ENCODE data around the gene ODAD4.

Gene ODAD4

GRCh38 chr17:41930009-41930832, at the start of gene ODAD4:
ODAD4 (plus strand) TSS chr17:41930617; CDS start chr17:41930724, 107 bp downstream.
- peak; percentile 92 for DNase-seq

DNA sequence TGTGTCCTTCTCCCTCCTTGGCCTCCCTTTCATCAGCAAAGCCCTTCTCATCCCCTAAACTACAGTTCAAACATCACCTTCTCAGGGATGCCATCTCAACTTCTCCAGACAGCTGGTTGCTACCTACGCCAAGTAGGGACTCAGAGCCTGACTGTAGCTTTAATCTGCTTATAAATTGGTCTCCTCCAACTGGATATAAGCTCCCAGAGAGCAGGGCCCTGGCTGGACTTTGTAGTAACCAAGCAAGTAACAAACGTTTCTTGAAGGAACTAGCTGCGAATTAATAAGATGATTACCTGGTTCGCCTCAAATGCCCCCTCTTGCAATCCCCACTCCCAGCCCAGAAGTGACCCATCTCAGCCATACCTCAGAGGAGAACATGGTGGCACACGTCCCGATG, 47.7 kb upstream of the ODAD4 start:
- no peak for DNase-seq

DNA sequence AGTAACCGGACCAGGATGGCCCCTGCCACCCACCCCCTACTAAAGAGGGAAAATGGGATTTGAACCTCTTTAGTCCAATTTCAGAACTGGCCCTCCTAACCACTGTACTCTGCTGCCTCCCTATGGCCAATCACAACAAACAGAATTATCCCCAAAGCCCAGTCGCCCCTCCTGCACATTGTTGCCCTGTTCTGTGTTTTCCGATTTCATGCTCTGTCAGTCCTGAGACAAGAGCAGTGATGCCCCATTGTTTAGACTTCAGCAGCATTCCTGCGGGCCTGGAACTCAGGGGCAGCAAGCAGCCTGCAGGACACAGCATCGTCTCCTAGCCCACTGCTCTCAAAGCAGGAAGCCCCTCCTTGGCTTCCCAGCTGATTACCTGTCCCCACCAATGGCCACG, 44.7 kb upstream of the ODAD4 start:
- DNase-seq: no peak

DNA sequence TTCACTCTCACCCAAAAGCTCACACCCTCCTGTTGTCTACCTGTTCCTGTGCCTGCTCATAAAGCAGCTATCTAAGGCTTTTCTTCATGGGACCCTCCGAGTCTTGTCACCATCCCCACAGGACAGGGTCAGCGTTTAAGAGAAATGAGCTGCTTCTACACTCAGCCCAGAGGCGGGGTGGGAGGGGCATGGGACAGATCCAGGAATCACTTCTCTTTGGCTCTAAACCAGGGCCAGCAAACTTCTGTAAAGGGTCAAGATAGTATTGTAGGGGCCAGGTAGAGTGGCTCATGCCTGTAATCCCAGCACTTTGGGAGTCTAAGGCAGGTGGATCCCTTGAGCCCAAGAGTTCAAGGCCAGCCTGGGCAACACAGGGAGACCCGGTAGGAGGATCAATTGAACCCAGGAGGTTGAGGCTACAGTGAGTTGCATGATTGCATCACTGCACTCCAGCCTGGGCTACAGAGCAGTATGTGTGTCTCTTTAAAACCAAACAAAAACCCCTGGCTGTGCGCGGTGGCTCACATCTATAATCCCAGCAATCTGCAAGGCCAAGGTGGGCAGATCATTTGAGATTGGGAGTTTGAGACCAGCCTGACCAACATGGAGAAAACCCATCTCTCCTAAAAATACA, 42.0 kb upstream of the ODAD4 start:
- DNase-seq: no peak

DNA sequence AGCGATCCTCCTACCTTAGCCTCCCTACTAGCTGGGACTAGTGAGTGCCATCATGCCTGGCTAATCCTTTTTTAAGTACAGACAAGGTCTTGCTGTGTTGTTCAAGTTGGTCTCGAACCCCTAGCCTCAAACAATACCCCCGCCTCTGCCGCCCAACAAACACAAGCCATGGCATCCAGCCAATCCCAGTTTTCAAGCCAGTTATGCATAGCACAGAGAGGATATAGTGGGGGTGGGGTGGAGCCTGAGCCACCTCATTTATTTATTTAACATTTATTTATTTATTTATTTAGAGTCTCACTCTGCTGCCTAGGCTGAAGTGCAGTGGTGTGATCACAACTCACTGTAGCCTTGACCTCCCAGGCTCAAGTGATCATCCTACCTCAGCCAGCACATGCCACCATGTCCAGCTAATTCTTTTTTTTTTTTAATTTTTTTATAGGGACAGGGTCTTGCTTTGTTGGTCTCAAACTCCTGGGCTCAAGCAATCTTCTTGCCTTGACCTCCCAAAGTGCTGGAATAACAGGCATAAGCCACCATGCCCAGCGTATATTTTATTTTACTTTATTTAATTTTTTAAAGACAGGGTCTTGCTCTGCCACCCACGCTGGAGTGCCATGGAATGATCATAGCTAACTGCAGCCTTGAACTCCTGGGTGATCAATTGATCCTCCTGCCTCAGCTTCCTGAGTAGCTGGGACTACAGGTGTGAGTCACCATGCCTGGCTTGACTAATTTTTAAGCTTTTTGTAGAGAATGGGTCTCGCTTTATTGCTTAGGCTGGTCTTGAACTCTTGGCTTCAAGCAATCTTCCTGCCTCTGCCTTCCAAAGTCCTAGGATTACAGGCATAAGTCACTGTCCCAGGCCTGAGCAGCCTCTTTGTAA, 39.0 kb upstream of the ODAD4 start:
- no peak for DNase-seq

GRCh38 chr17:41892021-41892376, 38.4 kb upstream of the ODAD4 start:
- no peak for DNase-seq

DNA sequence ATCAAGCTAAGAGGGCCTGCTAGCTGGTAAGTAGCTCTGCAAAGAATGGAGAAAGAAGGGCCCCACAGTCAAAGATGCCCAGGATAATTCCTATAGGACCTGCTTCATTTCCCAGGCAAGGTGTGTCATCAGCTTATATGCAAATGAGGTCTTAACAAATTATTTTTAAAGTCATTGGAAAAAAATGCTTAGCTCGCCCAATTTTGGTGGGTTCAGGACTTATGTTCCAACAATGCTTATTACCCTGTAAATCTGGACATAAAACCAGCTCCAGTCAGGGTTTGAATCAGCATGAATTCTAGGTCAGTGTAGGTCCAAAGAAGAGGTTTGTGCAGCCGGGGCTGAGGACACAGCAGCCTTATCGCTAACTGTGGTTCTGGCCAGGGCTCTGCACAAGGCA, 37.0 kb upstream of the ODAD4 start:
- no peak for DNase-seq

DNA sequence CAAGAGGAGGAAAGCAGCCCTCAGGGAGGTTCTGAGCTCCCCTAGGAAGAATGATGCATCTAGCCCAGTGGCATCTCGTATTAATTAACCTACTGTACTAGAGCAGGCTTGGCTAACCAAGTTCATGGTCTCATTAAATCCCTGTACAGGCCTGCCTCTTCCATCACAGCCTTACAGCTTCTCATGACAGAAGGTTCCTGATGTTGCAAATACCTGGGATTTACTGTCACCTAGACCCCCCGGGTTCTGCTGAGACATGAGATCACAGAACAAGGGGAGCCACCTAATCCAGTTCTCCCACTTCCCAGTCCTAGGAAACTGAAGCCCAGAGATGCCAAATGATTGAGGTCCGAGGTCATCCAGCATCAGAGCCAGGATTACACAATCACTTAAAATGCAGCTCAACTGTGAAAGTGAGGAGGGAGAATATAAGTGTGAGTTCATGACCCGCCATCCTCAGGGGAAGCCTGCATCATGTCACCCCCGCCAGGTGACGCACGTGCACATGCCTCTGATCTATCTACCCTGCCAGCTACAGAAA, 35.6 kb upstream of the ODAD4 start:
- no peak for DNase-seq

GRCh38 chr17:41895617-41896016, 34.8 kb upstream of the ODAD4 start:
- DNase-seq: no peak

GRCh38 chr17:41896726-41897125, 33.7 kb upstream of the ODAD4 start:
- no peak for DNase-seq

DNA sequence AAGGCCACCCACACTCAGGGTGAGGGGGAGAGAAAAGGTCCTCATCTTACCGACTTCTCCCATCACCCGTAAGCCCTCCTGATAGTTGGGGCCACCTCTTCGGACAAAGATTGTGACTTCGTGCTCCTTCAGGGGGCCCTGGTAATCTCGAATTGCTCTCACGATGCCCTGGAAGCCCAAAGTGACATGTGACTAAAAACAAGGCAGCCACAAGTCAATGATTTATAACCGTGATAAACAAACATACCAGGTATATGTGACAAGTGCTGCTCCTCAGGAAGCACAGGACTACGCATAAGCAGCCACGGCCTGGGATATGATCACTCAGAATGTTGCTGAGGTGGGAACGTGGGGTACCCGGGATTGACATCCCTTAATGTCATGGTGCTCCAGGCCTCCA, 28.8 kb upstream of the ODAD4 start:
- DNase-seq: no peak

- no peak for DNase-seq
These were observed 26.1 kb upstream of the ODAD4 start for GRCh38 chr17:41904242-41904841.

GRCh38 chr17:41905172-41905571, 25.2 kb upstream of the ODAD4 start:
- no peak for DNase-seq

DNA sequence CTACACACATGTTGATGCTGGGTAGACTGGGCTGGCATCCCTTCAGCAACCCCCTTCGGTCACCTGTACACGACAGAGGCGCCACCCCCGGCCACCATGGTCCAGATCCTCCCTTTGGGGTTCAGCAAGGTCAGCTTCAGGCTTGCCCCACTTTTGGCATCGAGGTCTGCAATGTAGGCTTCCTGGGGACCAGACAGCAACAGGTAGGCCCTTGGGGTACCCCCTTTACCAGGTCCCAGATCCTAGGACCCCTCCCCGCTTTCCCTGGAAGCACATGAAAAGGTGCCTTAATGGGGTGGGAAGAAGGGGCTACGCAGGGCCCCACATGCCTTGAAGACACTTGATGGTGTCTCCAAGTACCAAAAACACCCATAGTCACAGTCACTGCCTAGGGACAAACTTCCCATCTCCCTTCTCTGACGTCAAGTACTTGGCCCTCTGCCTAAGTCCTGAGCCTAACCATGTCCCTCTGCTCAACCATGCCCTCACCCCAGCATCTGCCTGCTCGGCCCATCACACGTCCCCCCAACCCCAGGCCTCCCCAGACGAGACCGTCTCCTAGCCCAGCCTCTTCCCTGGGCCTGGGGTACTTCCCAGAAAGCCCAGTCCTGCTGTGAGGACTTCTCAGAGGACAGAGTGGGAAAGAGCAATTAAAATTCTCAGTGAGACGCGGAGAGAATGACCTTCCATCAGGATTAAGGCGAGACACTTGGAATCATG, 23.8 kb upstream of the ODAD4 start:
- no peak for DNase-seq

GRCh38 chr17:41907185-41907556, 23.2 kb upstream of the ODAD4 start:
- DNase-seq: no peak

- DNase-seq: no peak
These were observed 22.5 kb upstream of the ODAD4 start for GRCh38 chr17:41907633-41908539.

- no peak for DNase-seq
These were observed 21.3 kb upstream of the ODAD4 start for GRCh38 chr17:41909088-41909487.

DNA sequence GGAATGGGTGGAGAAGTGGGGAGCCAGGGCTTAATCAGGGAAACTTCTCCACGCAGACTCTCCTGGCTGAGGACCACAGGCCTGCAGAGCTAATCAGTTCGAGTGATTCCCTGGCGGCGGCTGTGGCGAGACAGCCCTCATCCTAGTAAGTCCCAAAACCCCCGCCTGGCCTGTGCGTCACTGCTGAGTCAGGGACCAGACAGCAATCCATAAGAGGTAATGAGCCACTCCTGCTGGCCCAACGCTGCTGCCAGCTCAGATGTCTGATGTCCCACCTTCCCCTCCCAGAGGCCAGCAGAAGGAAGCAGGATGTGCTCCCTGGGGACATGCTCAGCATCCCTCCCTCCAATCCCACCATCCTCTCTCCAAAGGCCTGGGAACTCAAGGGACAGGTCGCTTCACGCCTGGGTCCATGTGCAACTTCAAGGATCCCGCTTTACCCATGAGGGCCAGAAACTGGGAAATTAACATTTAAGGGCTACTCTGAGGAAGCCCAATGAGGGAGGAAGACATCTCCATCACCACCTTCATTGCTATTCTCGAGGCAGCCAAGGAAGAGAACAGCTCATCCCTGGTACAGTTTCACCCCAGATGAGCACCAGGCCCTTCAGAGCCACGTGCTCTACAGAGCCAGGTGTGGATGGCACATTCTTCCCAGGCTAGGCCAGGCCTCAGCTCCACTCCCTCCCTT, 19.6 kb upstream of the ODAD4 start:
- DNase-seq: no peak

DNA sequence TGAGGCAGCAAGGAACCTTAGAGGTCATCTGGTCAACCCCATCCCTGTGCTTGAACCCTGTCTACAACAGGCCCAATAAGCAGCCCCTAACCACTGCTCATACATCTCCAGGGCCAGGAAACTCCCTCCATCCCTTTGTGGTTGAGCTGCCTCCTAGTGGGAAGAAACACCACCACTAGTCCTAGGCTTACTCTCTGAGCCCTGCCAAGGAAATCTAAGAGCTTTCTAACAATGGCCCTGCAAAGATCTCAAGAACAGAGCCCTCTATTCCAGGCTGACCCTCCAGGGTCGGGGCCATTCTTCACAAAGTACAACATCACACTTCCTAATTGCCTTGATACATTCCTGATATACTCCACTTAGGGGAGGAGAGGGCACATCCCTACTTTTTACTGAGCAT, 17.5 kb upstream of the ODAD4 start:
- no peak for DNase-seq

GRCh38 chr17:41913798-41914197, 16.6 kb upstream of the ODAD4 start:
- no peak for DNase-seq

GRCh38 chr17:41914358-41914766, 16.1 kb upstream of the ODAD4 start:
- DNase-seq: no peak
